DOHH2 (cell line): Measurements from ENCODE around the gene SRGAP3.

Experiments
- CTCF ChIP-seq: fragments of 200-600 bp; sonication (generic); IDR thresholded peaks from one replicate; pipeline ENCODE4 v1.5.1; 2014; ENCODE audit warnings: antibody characterized with exemption, mild to moderate bottlenecking, low read depth, low read length; ENCODE audit not compliant: poor library complexity, severe bottlenecking
- EZH2phosphoT487 ChIP-seq: fragments of 200-600 bp; sonication (generic); IDR thresholded peaks from 2 replicates; pipeline ENCODE4 v1.6.1; 2017; ENCODE audit warnings: borderline replicate concordance, mild to moderate bottlenecking, antibody characterized with exemption, low read length, moderate library complexity, mixed read lengths

GRCh38 chr3:9184461-9184835 is 65.0 kb downstream of the SRGAP3 start:
- TF ChIP-seq CTCF: no peak
- TF ChIP-seq EZH2phosphoT487: no peak
